Left ventricle myocardium inferior (tissue), 1 donor: Measurements from ENCODE around the gene UMODL1. TPM values are rescaled to one million over a fixed set of nuclear protein-coding genes. Genes with fewer than 3 reads are reported as not detected.

Experiments used
- DNase-seq: peaks from one replicate; pipeline ENCODE4 v3.0.0-alpha.2; 2020
- H3K27ac ChIP-seq: fragments of 200-600 bp; replicated peaks from 2 replicates; pipeline ENCODE4 v1.8.0; 2021
- H3K27me3 ChIP-seq: fragments of 200-600 bp; 2 replicates; pipeline ENCODE4 v1.8.0; 2021; ENCODE audit warnings: low read depth
- H3K36me3 ChIP-seq: fragments of 200-600 bp; 2 replicates; pipeline ENCODE4 v1.8.0; 2021
- H3K4me1 ChIP-seq: fragments of 200-600 bp; 2 replicates; pipeline ENCODE4 v1.8.0; 2021
- H3K4me3 ChIP-seq: fragments of 200-600 bp; 2 replicates; pipeline ENCODE4 v1.8.0; 2021; ENCODE audit warnings: mild to moderate bottlenecking, moderate library complexity
- H3K9me3 ChIP-seq: fragments of 200-600 bp; replicated peaks from 2 replicates; pipeline ENCODE4 v1.8.0; 2021
- CTCF ChIP-seq: fragments of 200-600 bp; IDR thresholded peaks from 2 replicates; pipeline ENCODE4 v1.8.0; 2021; ENCODE audit warnings: antibody characterized with exemption, mild to moderate bottlenecking, borderline replicate concordance
- intact Hi-C: fragments of 100-400 bp; cut with micrococcal nuclease; formaldehyde crosslinking; loops from one replicate; pipeline ENCODE4 v1.11.0; 2022
- total RNA-seq: library from RNA; stranded (reverse); fragmentation: NEBNext Ultra II Directional; extraction: Animal tissue kit (Norgen Biotek cat#: 25700); gene quantifications from one replicate; pipeline ENCODE4 v1.2.1, GENCODE V29; 2021
- donor health status: DM: no; HTN: yes; CAD: no; lungs with severe emphysema.

The UMODL1 gene
- total RNA-seq, 1 donor from 2014 or later: 0.08 TPM

DNA sequence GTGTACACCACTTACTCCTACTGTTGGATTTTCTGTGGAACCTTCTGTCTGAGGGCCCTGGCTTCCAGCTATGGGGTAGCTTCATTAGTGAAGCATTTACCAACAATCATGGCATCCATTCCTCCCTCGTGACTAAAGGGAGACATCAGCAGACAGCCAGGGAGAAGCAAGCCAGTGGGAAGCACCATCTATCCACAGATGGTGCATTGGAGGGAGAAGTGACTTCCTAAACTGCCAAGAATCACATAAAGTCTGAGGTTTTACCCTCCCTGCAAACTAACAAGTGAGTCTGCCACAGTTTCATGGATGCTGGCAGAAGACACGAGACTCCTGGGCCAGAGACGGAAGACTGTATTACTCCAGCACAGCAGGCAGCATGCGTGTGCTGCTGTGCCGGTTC is 31.4 kb downstream of the UMODL1 start:
- Histone ChIP-seq H3K4me1 (peaks cover 11% of the 10 kb centered on the region), H3K27ac (no peak overlapping the region), H3K36me3 (no peaks in the 10 kb centered on the region), H3K27me3 (peaks cover 49% of the 10 kb centered on the region), H3K9me3 (no peaks in the 10 kb centered on the region), H3K4me3 (no peak overlapping the region)
- DNase-seq: no peak
- no peak for TF ChIP-seq CTCF
- intact Hi-C loops: loop anchor here (10.0 kb wide), 1 partner anchor 98 kb away; no protein-coding TSS in a partner anchor

GRCh38 chr21:42102991-42103390 is 31.9 kb downstream of the UMODL1 start:
- peaks cover 11% of the 10 kb centered on the region for H3K4me1 ChIP-seq
- no peak for DNase-seq
- H3K27ac ChIP-seq: no peak overlapping the region
- peaks cover 54% of the 10 kb centered on the region for H3K27me3 ChIP-seq
- no peaks in the 10 kb centered on the region for H3K36me3 ChIP-seq
- intact Hi-C loops: loop anchor here (10.0 kb wide), 1 partner anchor 98 kb away; no protein-coding TSS in a partner anchor
- TF ChIP-seq CTCF: no peak
- no peak overlapping the region for H3K4me3 ChIP-seq
- no peaks in the 10 kb centered on the region for H3K9me3 ChIP-seq

- no peak for DNase-seq
- no peaks in the 10 kb centered on the region for H3K9me3 ChIP-seq
- H3K27ac ChIP-seq: no peak overlapping the region
- peaks cover 57% of the 10 kb centered on the region for H3K27me3 ChIP-seq
- peaks cover 11% of the 10 kb centered on the region for H3K4me1 ChIP-seq
- H3K36me3 ChIP-seq: no peaks in the 10 kb centered on the region
- no peak for TF ChIP-seq CTCF
- no peak overlapping the region for H3K4me3 ChIP-seq
- intact Hi-C loops: loop anchor here (10.0 kb wide), 1 partner anchor 99 kb away; no protein-coding TSS in a partner anchor
These were observed 32.7 kb downstream of the UMODL1 start for GRCh38 chr21:42103843-42104242.

- intact Hi-C loops: loop anchor here (10.0 kb wide), 1 partner anchor 101 kb away; no protein-coding TSS in a partner anchor
- peaks cover 57% of the 10 kb centered on the region for H3K27me3 ChIP-seq
- peaks cover 11% of the 10 kb centered on the region for H3K4me1 ChIP-seq
- no peaks in the 10 kb centered on the region for H3K36me3 ChIP-seq
- TF ChIP-seq CTCF: no peak
- no peak overlapping the region for H3K27ac ChIP-seq
- no peak for DNase-seq
- H3K9me3 ChIP-seq: no peaks in the 10 kb centered on the region
- no peak overlapping the region for H3K4me3 ChIP-seq
These were observed 34.6 kb downstream of the UMODL1 start for GRCh38 chr21:42105476-42106315.

DNA sequence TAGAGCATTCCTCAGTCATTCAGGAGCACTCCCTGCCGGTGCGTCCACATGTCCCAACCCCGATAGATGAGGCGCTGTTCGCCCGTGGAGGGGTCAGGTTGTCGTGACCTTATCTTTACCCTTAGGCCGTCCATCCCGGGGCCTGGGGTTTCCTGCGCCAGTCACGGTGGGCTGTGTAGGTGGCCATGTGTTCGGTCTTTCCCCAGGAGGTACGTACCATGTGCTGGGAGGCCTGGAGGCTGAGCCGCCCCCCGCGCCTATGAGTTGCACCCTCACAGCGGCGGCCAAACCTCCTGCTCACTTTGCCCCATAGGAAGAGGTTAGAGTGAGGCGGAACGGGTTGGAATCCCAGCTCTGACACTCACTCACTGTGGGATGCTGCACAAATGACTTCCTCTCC is 35.3 kb downstream of the UMODL1 start:
- no peak overlapping the region for H3K27ac ChIP-seq
- peaks cover 11% of the 10 kb centered on the region for H3K4me1 ChIP-seq
- DNase-seq: no peak
- intact Hi-C loops: loop anchor here (10.0 kb wide), 1 partner anchor 102 kb away; no protein-coding TSS in a partner anchor
- peaks cover 60% of the 10 kb centered on the region for H3K27me3 ChIP-seq
- H3K36me3 ChIP-seq: no peaks in the 10 kb centered on the region
- H3K9me3 ChIP-seq: no peaks in the 10 kb centered on the region
- no peak for TF ChIP-seq CTCF
- no peak overlapping the region for H3K4me3 ChIP-seq
